ENCODE data around the gene VIPR1. TPM values are rescaled to one million over a fixed set of nuclear protein-coding genes. Genes with fewer than 3 reads are reported as not detected.

The VIPR1 gene
- total RNA-seq, 1 experiment from 2014 or later, result 9.4 TPM

DNA sequence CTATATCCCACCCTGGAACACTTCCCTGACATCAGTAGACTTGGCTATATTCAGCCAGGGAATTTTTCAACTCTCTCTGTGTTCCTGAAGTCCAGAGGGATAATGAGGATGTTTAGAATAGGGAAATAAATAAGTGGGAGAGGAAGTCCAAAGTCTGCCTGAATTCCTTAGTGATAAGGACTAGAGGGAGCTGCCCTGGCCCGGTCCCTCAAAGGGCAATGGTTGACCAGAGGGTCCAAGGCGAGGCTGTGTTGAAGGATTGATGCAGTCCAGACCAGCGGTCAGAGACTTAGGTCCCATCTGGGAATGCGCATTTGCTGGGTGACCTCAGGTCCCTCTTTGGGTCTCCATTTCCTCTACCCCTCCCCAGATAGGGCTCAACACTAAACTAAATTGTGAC is 7.9 kb downstream of the VIPR1 start (continued):
- TF ChIP-seq ZNF532 (CRISPR knock-in tag; IDR thresholded peaks at IDR 0.05; ENCODE audit: borderline replicate concordance), result no peak
- no peak for TF ChIP-seq ETV6 (CRISPR knock-in tag; IDR thresholded peaks at IDR 0.05)

GRCh38 chr3:42511201-42511600 is 8.8 kb downstream of the VIPR1 start:
- peaks cover 6% of the 10 kb centered on the region for H3K27me3 Mint-ChIP-seq (ENCODE audit: low read depth)
- no peak overlapping the region for H3K4me3 Mint-ChIP-seq
- peaks cover 28% of the 10 kb centered on the region for H3K4me1 Mint-ChIP-seq
- no peak for TF ChIP-seq TEAD1 (CRISPR knock-in tag; IDR thresholded peaks at IDR 0.05)
- no peak for TF ChIP-seq ZNF416 (CRISPR knock-in tag; IDR thresholded peaks at IDR 0.05)
- TF ChIP-seq KAT7 (CRISPR knock-in tag; IDR thresholded peaks at IDR 0.05; ENCODE audit: borderline replicate concordance), result no peak
- TF ChIP-seq, protein P1, sequence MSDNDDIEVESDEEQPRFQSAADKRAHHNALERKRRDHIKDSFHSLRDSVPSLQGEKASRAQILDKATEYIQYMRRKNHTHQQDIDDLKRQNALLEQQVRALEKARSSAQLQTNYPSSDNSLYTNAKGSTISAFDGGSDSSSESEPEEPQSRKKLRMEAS (CRISPR knock-in tag; IDR thresholded peaks at IDR 0.05), result no peak
- no peak for TF ChIP-seq NFE2L1 (CRISPR knock-in tag; IDR thresholded peaks at IDR 0.05)
- TF ChIP-seq ZNF263 (CRISPR knock-in tag; IDR thresholded peaks at IDR 0.05; ENCODE audit: low read depth), result no peak
- no peak for TF ChIP-seq ETV6 (CRISPR knock-in tag; IDR thresholded peaks at IDR 0.05)
- TF ChIP-seq ZNF317 (CRISPR knock-in tag; IDR thresholded peaks at IDR 0.05; ENCODE audit: borderline replicate concordance, low read depth), result no peak
- no peak for TF ChIP-seq CREB1 (CRISPR knock-in tag; IDR thresholded peaks at IDR 0.05)
- TF ChIP-seq MLX (CRISPR knock-in tag; IDR thresholded peaks at IDR 0.05), result no peak
- TF ChIP-seq, protein P2, sequence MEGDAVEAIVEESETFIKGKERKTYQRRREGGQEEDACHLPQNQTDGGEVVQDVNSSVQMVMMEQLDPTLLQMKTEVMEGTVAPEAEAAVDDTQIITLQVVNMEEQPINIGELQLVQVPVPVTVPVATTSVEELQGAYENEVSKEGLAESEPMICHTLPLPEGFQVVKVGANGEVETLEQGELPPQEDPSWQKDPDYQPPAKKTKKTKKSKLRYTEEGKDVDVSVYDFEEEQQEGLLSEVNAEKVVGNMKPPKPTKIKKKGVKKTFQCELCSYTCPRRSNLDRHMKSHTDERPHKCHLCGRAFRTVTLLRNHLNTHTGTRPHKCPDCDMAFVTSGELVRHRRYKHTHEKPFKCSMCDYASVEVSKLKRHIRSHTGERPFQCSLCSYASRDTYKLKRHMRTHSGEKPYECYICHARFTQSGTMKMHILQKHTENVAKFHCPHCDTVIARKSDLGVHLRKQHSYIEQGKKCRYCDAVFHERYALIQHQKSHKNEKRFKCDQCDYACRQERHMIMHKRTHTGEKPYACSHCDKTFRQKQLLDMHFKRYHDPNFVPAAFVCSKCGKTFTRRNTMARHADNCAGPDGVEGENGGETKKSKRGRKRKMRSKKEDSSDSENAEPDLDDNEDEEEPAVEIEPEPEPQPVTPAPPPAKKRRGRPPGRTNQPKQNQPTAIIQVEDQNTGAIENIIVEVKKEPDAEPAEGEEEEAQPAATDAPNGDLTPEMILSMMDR (IDR thresholded peaks at IDR 0.05), result no peak
- TF ChIP-seq CREM (CRISPR knock-in tag; IDR thresholded peaks at IDR 0.05), result no peak
- CTCF ChIA-PET, result interaction anchor here (1.7 kb wide), 1 partner anchor 9 kb away, joined by 6 read pairs; the partner anchor contains the start of gene VIPR1
- no peak overlapping the region for H3K27ac Mint-ChIP-seq
- H3K36me3 Mint-ChIP-seq, result no peaks in the 10 kb centered on the region
- H3K9me3 Mint-ChIP-seq, result no peaks in the 10 kb centered on the region
- DNase-seq (ENCODE audit: low spot score), result no peak
- ATAC-seq, result no peak
- POLR2A ChIA-PET, result no interaction called here

GRCh38 chr3:42511736-42512135 is 9.3 kb downstream of the VIPR1 start:
- no peaks in the 10 kb centered on the region for H3K9me3 Mint-ChIP-seq
- H3K4me1 Mint-ChIP-seq, result peaks cover 24% of the 10 kb centered on the region
- no peaks in the 10 kb centered on the region for H3K36me3 Mint-ChIP-seq
- ChIA-PET POLR2A (no interaction called here), CTCF (interaction anchor here (1.7 to 2.1 kb wide), 2 partner anchors 10 to 24 kb away, joined by 6 to 10 read pairs; partner anchors contain the start of gene VIPR1)
- no peak overlapping the region for H3K27ac Mint-ChIP-seq
- ATAC-seq (no peak), DNase-seq (ENCODE audit: low spot score) (no peak)
- H3K4me3 Mint-ChIP-seq, result no peak overlapping the region
- TF ChIP-seq AFF4 (CRISPR knock-in tag; IDR thresholded peaks at IDR 0.05; ENCODE audit: borderline replicate concordance), result no peak
- TF ChIP-seq CDX4 (CRISPR knock-in tag; IDR thresholded peaks at IDR 0.05; ENCODE audit: borderline replicate concordance), result no peak
- no peak for TF ChIP-seq MXD4 (CRISPR knock-in tag; IDR thresholded peaks at IDR 0.05; ENCODE audit: borderline replicate concordance)
- H3K27me3 Mint-ChIP-seq (ENCODE audit: low read depth), result peaks cover 6% of the 10 kb centered on the region
